ENCODE measurements around the gene CLIC1. TPM values are rescaled to one million over a fixed set of nuclear protein-coding genes. Genes with fewer than 3 reads are reported as not detected.

Gene CLIC1
- total RNA-seq, 4 donors from 2014 or later, result 191 to 427 (median 276) TPM

- no peaks in the 10 kb centered on the region for H3K9me3 ChIP-seq
- H3K4me1 ChIP-seq, result peaks cover 3 to 81% (median 26%) of the 10 kb centered on the region in 3 donors
- no peaks in the 10 kb centered on the region for H3K27me3 ChIP-seq
- TF ChIP-seq POLR2A (IDR thresholded peaks at IDR 0.05), result peak in 1 of 2 donors; percentile 16
- no peak for TF ChIP-seq POLR2AphosphoS5 (IDR thresholded peaks at IDR 0.05)
- TF ChIP-seq CTCF (IDR thresholded peaks at IDR 0.05), result no peak
- no peak for TF ChIP-seq EP300 (IDR thresholded peaks at IDR 0.05)
- ATAC-seq, result no peak
- WGBS, 2 donors (ENCODE audit: low coverage in 1 of 2), result 0% methylated on average over 1 to 14 of the region's 18 CpGs
- peak overlapping the region; percentile 61 to 71 for H3K4me3 ChIP-seq
- peak overlapping the region; percentile 79 to 93 (median 91) for H3K27ac ChIP-seq
- H3K36me3 ChIP-seq, result peaks cover 0 to 38% of the 10 kb centered on the region in 2 donors
Observed at GRCh38 chr6:31734821-31735406, 1.4 kb downstream of the CLIC1 start.

GRCh38 chr6:31734247-31734820 is 2.0 kb downstream of the CLIC1 start:
- no peaks in the 10 kb centered on the region for H3K9me3 ChIP-seq
- H3K27ac ChIP-seq, result peak overlapping the region; percentile 79 to 93 (median 91)
- no peak for ATAC-seq
- peak overlapping the region; percentile 61 to 71 for H3K4me3 ChIP-seq
- H3K36me3 ChIP-seq, result peaks cover 0 to 38% of the 10 kb centered on the region in 2 donors
- TF ChIP-seq POLR2A (IDR thresholded peaks at IDR 0.05), result no peak
- TF ChIP-seq EP300 (IDR thresholded peaks at IDR 0.05), result no peak
- TF ChIP-seq CTCF (IDR thresholded peaks at IDR 0.05), result no peak
- TF ChIP-seq POLR2AphosphoS5 (IDR thresholded peaks at IDR 0.05), result no peak
- WGBS, 2 donors (ENCODE audit: low coverage in 1 of 2), result 0 to 10% methylated on average over 2 of the region's 2 CpGs
- H3K27me3 ChIP-seq, result no peaks in the 10 kb centered on the region
- H3K4me1 ChIP-seq, result peaks cover 1 to 78% (median 25%) of the 10 kb centered on the region in 3 donors

GRCh38 chr6:31733734-31734133 is 2.6 kb downstream of the CLIC1 start:
- ATAC-seq, result no peak
- peaks cover 0 to 77% (median 24%) of the 10 kb centered on the region in 3 donors for H3K4me1 ChIP-seq
- TF ChIP-seq CTCF (IDR thresholded peaks at IDR 0.05) (no peak), EP300 (IDR thresholded peaks at IDR 0.05) (no peak), POLR2AphosphoS5 (IDR thresholded peaks at IDR 0.05) (no peak), POLR2A (IDR thresholded peaks at IDR 0.05) (no peak)
- H3K36me3 ChIP-seq, result peaks cover 0 to 38% of the 10 kb centered on the region in 2 donors
- H3K27me3 ChIP-seq, result no peaks in the 10 kb centered on the region
- peak overlapping the region in 3 of 4 donors; percentile 90 to 93 (median 92) for H3K27ac ChIP-seq
- no peaks in the 10 kb centered on the region for H3K9me3 ChIP-seq
- WGBS, 2 donors (ENCODE audit: low coverage in 1 of 2), result 58 to 85% methylated on average over 2 of the region's 4 CpGs
- H3K4me3 ChIP-seq, result no peak overlapping the region

- 54 to 71% methylated on average over 2 to 3 of the region's 3 CpGs for WGBS, 2 donors (ENCODE audit: low coverage in 1 of 2)
- no peaks in the 10 kb centered on the region for H3K27me3 ChIP-seq
- no peaks in the 10 kb centered on the region for H3K9me3 ChIP-seq
- no peak for ATAC-seq
- TF ChIP-seq POLR2AphosphoS5 (IDR thresholded peaks at IDR 0.05), result no peak
- no peak for TF ChIP-seq POLR2A (IDR thresholded peaks at IDR 0.05)
- no peak for TF ChIP-seq CTCF (IDR thresholded peaks at IDR 0.05)
- TF ChIP-seq EP300 (IDR thresholded peaks at IDR 0.05), result no peak
- H3K4me3 ChIP-seq, result no peak overlapping the region
- peak overlapping the region in 2 of 4 donors; percentile 20 to 98 for H3K27ac ChIP-seq
- peaks cover 0 to 79% (median 35%) of the 10 kb centered on the region in 3 donors for H3K4me1 ChIP-seq
- peaks cover 0 to 50% of the 10 kb centered on the region in 2 donors for H3K36me3 ChIP-seq
Observed at GRCh38 chr6:31732029-31732428, 4.3 kb downstream of the CLIC1 start.

All from gastroesophageal sphincter (tissue), 4 donors.